Transverse colon (tissue), 4 donors: ENCODE measurements around the gene ADCY2. TPM values are rescaled to one million over a fixed set of nuclear protein-coding genes. Genes with fewer than 3 reads are reported as not detected.

Experiments
- DNase-seq: peaks from one replicate; pipeline ENCODE4 v3.0.0-alpha.2; 2019
- H3K27ac ChIP-seq, 4 donors: fragments of 200-600 bp; sonication (generic); 2 replicates each; pipeline ENCODE4 v1.5.1; 2016 to 2018; ENCODE audit warnings: inconsistent platforms in 4 of 4
- H3K27me3 ChIP-seq: fragments of 200-600 bp; sonication (generic); 2 replicates; pipeline ENCODE4 v1.5.1; 2017; ENCODE audit warnings: inconsistent platforms
- H3K36me3 ChIP-seq, 4 donors: fragments of 200-600 bp; sonication (generic); 2 replicates each; pipeline ENCODE4 v1.5.1; 2017 to 2019; ENCODE audit warnings: inconsistent platforms in 4 of 4
- H3K4me1 ChIP-seq, 4 donors: fragments of 200-600 bp; sonication (generic); 2 replicates each; pipeline ENCODE4 v1.5.1; 2017 to 2020; ENCODE audit warnings: inconsistent platforms in 4 of 4
- H3K4me3 ChIP-seq, 4 donors: fragments of 200-600 bp; sonication (generic); 1 replicate in 1 of 4; 2 replicates in 3 of 4; pipeline versions ENCODE4 v1.5.1 to v1.6.1; 2017 to 2019; ENCODE audit warnings: inconsistent platforms in 4 of 4
- H3K9me3 ChIP-seq, 2 donors: fragments of 200-600 bp; sonication (generic); 2 replicates each; pipeline ENCODE4 v1.5.1; 2017 to 2019; ENCODE audit warnings: inconsistent platforms in 2 of 2
- CTCF ChIP-seq, 5 experiments: fragments of 200-600 bp in 3 of 5; fragments of 450-650 bp in 2 of 5; sonication (generic) in 3 of 5; IDR thresholded peaks; 1 replicate in 2 of 5; 2 replicates in 3 of 5; pipeline ENCODE4 v1.5.1; 2016 to 2017; ENCODE audit warnings: antibody characterized with exemption in 5 of 5, inconsistent platforms in 3 of 5, mild to moderate bottlenecking in 2 of 5, moderate library complexity in 1 of 5
- EP300 ChIP-seq: sonication (generic); formaldehyde crosslinking; IDR thresholded peaks from one replicate; pipeline ENCODE4 v1.6.1; 2017; ENCODE audit warnings: antibody characterized with exemption, low read depth
- POLR2A ChIP-seq: fragments of 450-650 bp; IDR thresholded peaks from one replicate; pipeline ENCODE4 v1.6.1; 2016; ENCODE audit warnings: antibody characterized with exemption, mild to moderate bottlenecking, moderate library complexity
- POLR2AphosphoS5 ChIP-seq, 3 donors: sonication (generic); formaldehyde crosslinking; IDR thresholded peaks; one replicate each; pipeline ENCODE4 v1.6.1; 2016; ENCODE audit warnings: antibody characterized with exemption in 3 of 3
- WGBS, 2 donors: methylation state at CpG; one replicate each; pipeline ENCODE4 v1.1.5; 2018; ENCODE audit warnings: low coverage in 1 of 2; 5-methylcytosine and 5-hydroxymethylcytosine counted together
- in situ Hi-C, 4 donors: fragments of 200-750 bp; cut with MboI; loops; one replicate each; pipeline versions ENCODE4 v1.15.0 to v1.15.1; 2017; ENCODE audit warnings: low sequenced_read_pairs in 3 of 4, low pct_ligation_motif_present in 1 of 4, low pct_unique_long_range_greater_than_20kb in 1 of 4
- intact Hi-C: fragments of 100-400 bp; cut with DNase I; formaldehyde crosslinking; loops from one replicate; pipeline ENCODE4 v1.15.1; 2023; ENCODE audit warnings: low total_unique reads
- total RNA-seq, 4 donors: library from RNA; depleted of rRNA; stranded (reverse); fragments of >200 nt; gene quantifications; one replicate each; pipeline ENCODE4 v1.1.0, GENCODE V29; 2016

The ADCY2 gene
- total RNA-seq, 4 donors from 2014 or later: 1.4 to 4.5 (median 3.1) TPM

GRCh38 chr5:7374186-7374585 is 21.8 kb upstream of the ADCY2 start:
- Histone ChIP-seq H3K4me3 (no peak overlapping the region), H3K4me1 (no peaks in the 10 kb centered on the region), H3K27me3 (no peaks in the 10 kb centered on the region), H3K36me3 (no peaks in the 10 kb centered on the region), H3K27ac (no peak overlapping the region), H3K9me3 (no peaks in the 10 kb centered on the region)
- intact Hi-C loops: no loop called here
- 54 to 66% methylated on average over 4 of the region's 4 CpGs for WGBS, 2 donors
- in situ Hi-C loops: no loop called here
- no peak for TF ChIP-seq CTCF (IDR thresholded peaks at IDR 0.05)
- no peak for TF ChIP-seq EP300
- TF ChIP-seq POLR2A: no peak
- TF ChIP-seq POLR2AphosphoS5 (IDR thresholded peaks at IDR 0.05): no peak
- no peak for DNase-seq

GRCh38 chr5:7375457-7375856 is 20.5 kb upstream of the ADCY2 start:
- no peak for DNase-seq
- no peak overlapping the region for H3K4me3 ChIP-seq
- no peak for TF ChIP-seq EP300
- TF ChIP-seq POLR2AphosphoS5 (IDR thresholded peaks at IDR 0.05): no peak
- TF ChIP-seq CTCF (IDR thresholded peaks at IDR 0.05): no peak
- no peak for TF ChIP-seq POLR2A
- H3K27ac ChIP-seq: no peak overlapping the region
- in situ Hi-C loops: loop anchor here in 2 of 4 donors (25.0 kb wide), 2 partner anchors 563 to 588 kb away; no protein-coding TSS in a partner anchor
- intact Hi-C loops: loop anchor here (5.0 kb wide), 1 partner anchor 1532 kb away; no protein-coding TSS in a partner anchor
- 69 to 74% methylated on average over 2 to 4 of the region's 4 CpGs for WGBS, 2 donors
- H3K9me3 ChIP-seq: no peaks in the 10 kb centered on the region
- H3K27me3 ChIP-seq: no peaks in the 10 kb centered on the region
- H3K4me1 ChIP-seq: no peaks in the 10 kb centered on the region
- no peaks in the 10 kb centered on the region for H3K36me3 ChIP-seq

- no peak overlapping the region for H3K4me3 ChIP-seq
- TF ChIP-seq POLR2AphosphoS5 (IDR thresholded peaks at IDR 0.05) (no peak), EP300 (no peak), CTCF (IDR thresholded peaks at IDR 0.05) (no peak), POLR2A (no peak)
- 53 to 66% methylated on average over 3 of the region's 3 CpGs for WGBS, 2 donors
- no peaks in the 10 kb centered on the region for H3K27me3 ChIP-seq
- H3K27ac ChIP-seq: no peak overlapping the region
- H3K9me3 ChIP-seq: no peaks in the 10 kb centered on the region
- intact Hi-C loops (loop anchor here (5.0 kb wide), 1 partner anchor 1530 kb away; no protein-coding TSS in a partner anchor), in situ Hi-C loops (loop anchor here in 2 of 4 donors (25.0 kb wide), 2 partner anchors 565 to 590 kb away; no protein-coding TSS in a partner anchor)
- H3K4me1 ChIP-seq: no peaks in the 10 kb centered on the region
- H3K36me3 ChIP-seq: no peaks in the 10 kb centered on the region
- no peak for DNase-seq
Measured at GRCh38 chr5:7376871-7377270, 19.1 kb upstream of the ADCY2 start.

GRCh38 chr5:7377761-7378160 is 18.2 kb upstream of the ADCY2 start:
- Histone ChIP-seq H3K4me3 (no peak overlapping the region), H3K36me3 (no peaks in the 10 kb centered on the region), H3K4me1 (no peaks in the 10 kb centered on the region), H3K27me3 (no peaks in the 10 kb centered on the region), H3K9me3 (no peaks in the 10 kb centered on the region), H3K27ac (no peak overlapping the region)
- intact Hi-C loops (loop anchor here (5.0 kb wide), 1 partner anchor 1530 kb away; no protein-coding TSS in a partner anchor), in situ Hi-C loops (loop anchor here in 2 of 4 donors (25.0 kb wide), 2 partner anchors 565 to 590 kb away; no protein-coding TSS in a partner anchor)
- 29 to 65% methylated on average over 2 of the region's 2 CpGs for WGBS, 2 donors
- TF ChIP-seq POLR2AphosphoS5 (IDR thresholded peaks at IDR 0.05) (no peak), POLR2A (no peak), EP300 (no peak), CTCF (IDR thresholded peaks at IDR 0.05) (no peak)
- DNase-seq: no peak
